ENCODE results near the gene FBXL3. TPM values are rescaled to one million over a fixed set of nuclear protein-coding genes. Genes with fewer than 3 reads are reported as not detected.

FBXL3 gene
- total RNA-seq, 2 donors from 2014 or later: 27.9 to 52.9 TPM

DNA sequence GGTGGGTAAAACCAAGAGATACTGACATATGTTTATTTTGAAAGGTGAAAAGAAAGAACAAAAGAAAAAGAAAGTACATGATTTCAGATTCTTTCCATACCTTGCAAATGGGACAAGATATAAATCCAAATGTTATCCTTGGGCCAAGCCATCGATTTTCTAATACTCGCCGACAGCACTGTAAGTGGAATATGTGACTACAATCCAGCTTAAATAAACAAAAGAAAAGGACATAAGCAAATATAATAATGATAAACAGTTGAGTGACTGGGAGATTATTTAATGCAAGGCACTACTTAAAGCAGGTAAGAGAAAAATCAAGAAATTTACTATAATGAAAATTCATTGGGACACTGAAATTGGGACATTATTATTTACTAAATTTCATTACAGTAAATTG lies 29.9 kb upstream of the FBXL3 start:
- no peak overlapping the region for H3K4me3 ChIP-seq
- no peaks in the 10 kb centered on the region for H3K27me3 ChIP-seq
- H3K9me3 ChIP-seq: no peaks in the 10 kb centered on the region
- H3K27ac ChIP-seq: no peak overlapping the region
- intact Hi-C loops (cut with DNase I): no loop called here
- no peak for DNase-seq
- H3K4me1 ChIP-seq: no peaks in the 10 kb centered on the region
- no peak overlapping the region for H3K9ac ChIP-seq (ENCODE audit: low read depth in 2 of 2, low read length in 2 of 2)
- TF ChIP-seq CTCF (IDR thresholded peaks at IDR 0.05): no peak
- peaks cover 4% of the 10 kb centered on the region for H3K36me3 ChIP-seq

DNA sequence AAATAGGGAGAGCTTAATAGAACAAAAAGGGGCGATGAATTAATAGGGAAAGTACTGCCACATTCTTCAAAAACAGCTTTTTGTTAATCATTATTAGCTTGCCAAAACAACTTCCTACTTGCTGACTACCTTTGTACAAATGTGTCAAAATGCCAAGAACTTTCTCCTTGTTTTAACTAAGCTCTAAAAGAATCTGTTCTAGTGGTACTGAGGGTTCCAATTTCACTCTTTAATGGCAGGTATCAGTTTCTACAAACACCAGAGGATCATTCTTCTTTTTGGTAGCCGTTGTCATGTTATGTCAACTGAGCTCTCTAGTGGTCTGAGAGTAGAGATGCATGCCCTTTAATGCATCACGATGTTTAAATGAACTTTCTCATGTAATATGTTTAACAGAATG lies 29.4 kb upstream of the FBXL3 start:
- no peak for TF ChIP-seq CTCF (IDR thresholded peaks at IDR 0.05)
- H3K27me3 ChIP-seq: no peaks in the 10 kb centered on the region
- no peaks in the 10 kb centered on the region for H3K9me3 ChIP-seq
- H3K36me3 ChIP-seq: peaks cover 4% of the 10 kb centered on the region
- no peak overlapping the region for H3K4me3 ChIP-seq
- no peak overlapping the region for H3K27ac ChIP-seq
- no peaks in the 10 kb centered on the region for H3K4me1 ChIP-seq
- intact Hi-C loops (cut with DNase I): no loop called here
- no peak for DNase-seq
- H3K9ac ChIP-seq (ENCODE audit: low read depth in 2 of 2, low read length in 2 of 2): no peak overlapping the region

GRCh38 chr13:77055158-77055557 lies 28.2 kb upstream of the FBXL3 start:
- no peak for TF ChIP-seq CTCF (IDR thresholded peaks at IDR 0.05)
- H3K9ac ChIP-seq (ENCODE audit: low read depth in 2 of 2, low read length in 2 of 2): no peak overlapping the region
- no peak overlapping the region for H3K4me3 ChIP-seq
- no peaks in the 10 kb centered on the region for H3K4me1 ChIP-seq
- intact Hi-C loops (cut with DNase I): no loop called here
- H3K27ac ChIP-seq: no peak overlapping the region
- H3K36me3 ChIP-seq: no peaks in the 10 kb centered on the region
- no peaks in the 10 kb centered on the region for H3K27me3 ChIP-seq
- no peak for DNase-seq
- no peaks in the 10 kb centered on the region for H3K9me3 ChIP-seq

DNA sequence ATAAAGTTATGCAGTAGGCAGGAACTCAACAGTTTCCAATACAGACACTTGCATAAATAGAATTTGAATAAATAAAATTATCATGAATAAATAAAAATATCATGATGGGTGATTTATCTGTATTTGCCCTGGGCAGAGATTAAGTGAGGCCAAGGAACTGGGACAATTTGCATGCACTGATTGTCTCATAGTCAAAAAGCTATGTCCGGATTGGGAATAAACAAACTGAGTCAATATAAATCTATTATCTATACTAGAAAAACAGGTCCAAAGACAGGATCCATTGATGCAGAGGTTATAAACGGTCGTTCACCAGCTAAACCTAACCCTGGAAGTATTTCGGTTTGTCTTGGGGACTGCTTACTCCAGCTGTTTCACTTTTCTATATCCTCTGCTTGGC lies 26.2 kb upstream of the FBXL3 start:
- intact Hi-C loops (cut with DNase I): no loop called here
- Histone ChIP-seq H3K36me3 (no peaks in the 10 kb centered on the region), H3K4me3 (no peak overlapping the region), H3K27me3 (no peaks in the 10 kb centered on the region), H3K9ac (ENCODE audit: low read depth in 2 of 2, low read length in 2 of 2) (no peak overlapping the region), H3K27ac (no peak overlapping the region), H3K9me3 (no peaks in the 10 kb centered on the region), H3K4me1 (no peaks in the 10 kb centered on the region)
- DNase-seq: no peak
- no peak for TF ChIP-seq CTCF (IDR thresholded peaks at IDR 0.05)

DNA sequence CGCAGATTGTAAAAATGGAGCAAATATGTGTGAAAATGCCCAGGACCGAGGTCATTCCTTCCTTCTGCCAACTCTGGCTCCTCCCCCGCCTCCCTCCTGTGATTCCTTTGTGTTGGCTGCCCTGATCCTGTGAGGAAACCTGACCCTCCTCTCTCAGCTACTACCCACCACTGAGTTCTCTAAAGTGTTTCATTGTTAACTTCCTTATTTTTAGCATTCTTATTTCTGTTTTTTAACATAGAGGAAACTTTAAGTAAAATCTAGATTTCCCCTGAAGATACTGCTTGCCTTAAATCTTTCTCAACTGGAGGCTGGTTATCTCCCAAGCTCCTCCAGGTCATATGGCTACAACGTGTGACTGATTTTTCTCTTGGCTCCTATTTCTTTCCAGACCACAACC lies 21.7 kb upstream of the FBXL3 start:
- H3K27me3 ChIP-seq: no peaks in the 10 kb centered on the region
- no peak overlapping the region for H3K9ac ChIP-seq (ENCODE audit: low read depth in 2 of 2, low read length in 2 of 2)
- H3K9me3 ChIP-seq: no peaks in the 10 kb centered on the region
- H3K4me3 ChIP-seq: no peak overlapping the region
- TF ChIP-seq CTCF (IDR thresholded peaks at IDR 0.05): no peak
- DNase-seq: no peak
- H3K4me1 ChIP-seq: no peaks in the 10 kb centered on the region
- intact Hi-C loops (cut with DNase I): no loop called here
- no peak overlapping the region for H3K27ac ChIP-seq
- no peaks in the 10 kb centered on the region for H3K36me3 ChIP-seq

Data from colonic mucosa (tissue), 4 donors.